ENCODE data around the gene CDK5. TPM values are rescaled to one million over a fixed set of nuclear protein-coding genes. Genes with fewer than 3 reads are reported as not detected.

Gene CDK5
- total RNA-seq, 4 donors from 2014 or later = 3.8 to 12.9 (median 8.6) TPM

DNA sequence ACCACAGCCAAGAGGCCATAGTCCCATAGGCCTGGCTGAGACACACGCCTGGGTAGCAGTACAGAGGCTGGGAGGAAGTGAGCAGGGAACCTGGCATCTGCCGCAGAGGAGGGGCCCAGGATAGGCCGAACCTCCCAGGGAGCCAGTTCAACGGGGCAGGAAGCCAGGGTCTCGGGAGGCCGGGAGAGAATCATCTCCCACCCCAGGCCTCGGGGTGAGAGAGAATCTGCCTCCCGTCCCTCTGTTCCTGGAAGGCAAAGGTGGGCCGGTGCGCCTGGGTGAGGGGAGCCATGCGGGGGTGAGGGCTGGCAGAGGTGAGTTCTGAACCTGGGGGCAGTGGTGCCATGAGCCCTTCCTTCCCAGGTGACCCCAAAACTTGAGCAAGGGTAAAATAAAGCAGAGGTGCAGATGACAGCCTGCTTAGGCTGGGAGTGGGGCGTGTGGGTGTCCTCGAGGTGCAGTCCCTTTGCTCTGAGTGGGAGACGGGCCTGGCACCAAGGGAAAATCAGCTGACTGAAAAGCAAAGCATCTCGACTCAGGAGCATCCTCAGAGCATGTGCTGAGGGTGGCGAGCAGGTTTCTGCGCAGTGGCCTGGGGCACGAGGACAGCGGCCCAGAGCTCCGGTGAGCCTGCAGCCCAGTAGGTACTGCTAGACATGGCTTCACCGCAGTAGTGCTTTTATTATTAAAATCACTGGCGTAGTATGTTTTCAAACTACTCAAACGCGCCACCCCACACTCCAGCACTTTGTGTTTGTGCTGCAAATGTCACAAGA is 44.1 kb upstream of the CDK5 start:
- no peaks in the 10 kb centered on the region for H3K36me3 ChIP-seq
- intact Hi-C loops (cut with DNase I) = loop anchor here (10.0 kb wide), 1 partner anchor 207 kb away; no protein-coding TSS in a partner anchor
- no peak overlapping the region for H3K27ac ChIP-seq
- no peak for DNase-seq
- peaks cover 0 to 40% (median 0%) of the 10 kb centered on the region in 3 donors for H3K4me1 ChIP-seq
- no peaks in the 10 kb centered on the region for H3K27me3 ChIP-seq
- no peak for TF ChIP-seq POLR2A (IDR thresholded peaks at IDR 0.05)
- TF ChIP-seq, protein P1, sequence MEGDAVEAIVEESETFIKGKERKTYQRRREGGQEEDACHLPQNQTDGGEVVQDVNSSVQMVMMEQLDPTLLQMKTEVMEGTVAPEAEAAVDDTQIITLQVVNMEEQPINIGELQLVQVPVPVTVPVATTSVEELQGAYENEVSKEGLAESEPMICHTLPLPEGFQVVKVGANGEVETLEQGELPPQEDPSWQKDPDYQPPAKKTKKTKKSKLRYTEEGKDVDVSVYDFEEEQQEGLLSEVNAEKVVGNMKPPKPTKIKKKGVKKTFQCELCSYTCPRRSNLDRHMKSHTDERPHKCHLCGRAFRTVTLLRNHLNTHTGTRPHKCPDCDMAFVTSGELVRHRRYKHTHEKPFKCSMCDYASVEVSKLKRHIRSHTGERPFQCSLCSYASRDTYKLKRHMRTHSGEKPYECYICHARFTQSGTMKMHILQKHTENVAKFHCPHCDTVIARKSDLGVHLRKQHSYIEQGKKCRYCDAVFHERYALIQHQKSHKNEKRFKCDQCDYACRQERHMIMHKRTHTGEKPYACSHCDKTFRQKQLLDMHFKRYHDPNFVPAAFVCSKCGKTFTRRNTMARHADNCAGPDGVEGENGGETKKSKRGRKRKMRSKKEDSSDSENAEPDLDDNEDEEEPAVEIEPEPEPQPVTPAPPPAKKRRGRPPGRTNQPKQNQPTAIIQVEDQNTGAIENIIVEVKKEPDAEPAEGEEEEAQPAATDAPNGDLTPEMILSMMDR (IDR thresholded peaks at IDR 0.05) = no peak
- 84 to 90% methylated on average over 15 to 21 of the region's 24 CpGs for WGBS, 2 donors
- no peaks in the 10 kb centered on the region for H3K9me3 ChIP-seq
- H3K4me3 ChIP-seq = no peak overlapping the region

DNA sequence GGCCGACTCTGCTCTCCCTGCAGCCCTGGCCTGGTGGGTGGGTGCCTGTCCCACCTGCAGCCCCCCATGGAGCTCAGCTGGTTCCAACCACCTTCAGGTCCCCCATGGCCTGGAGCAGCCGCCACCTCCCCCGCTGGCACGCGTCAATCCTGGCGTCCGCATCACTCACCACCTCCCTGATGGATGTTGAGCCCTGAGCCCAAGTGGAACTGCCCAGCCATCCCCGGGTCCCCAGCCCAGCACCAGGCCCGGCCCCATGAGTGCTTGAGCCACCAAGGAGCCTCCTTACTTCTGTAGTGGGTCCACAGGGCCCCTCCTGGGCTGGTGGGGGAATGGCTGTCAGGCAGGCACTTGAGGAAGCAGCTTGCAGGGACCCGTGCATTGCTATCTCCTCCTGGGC is 43.2 kb upstream of the CDK5 start:
- Histone ChIP-seq H3K4me1 (peaks cover 0 to 40% (median 0%) of the 10 kb centered on the region in 3 donors), H3K9me3 (no peaks in the 10 kb centered on the region), H3K27ac (no peak overlapping the region), H3K27me3 (no peaks in the 10 kb centered on the region), H3K4me3 (no peak overlapping the region), H3K36me3 (no peaks in the 10 kb centered on the region)
- DNase-seq = no peak
- TF ChIP-seq, protein P1 (IDR thresholded peaks at IDR 0.05) = no peak
- no peak for TF ChIP-seq POLR2A (IDR thresholded peaks at IDR 0.05)
- intact Hi-C loops (cut with DNase I) = loop anchor here (10.0 kb wide), 1 partner anchor 206 kb away; no protein-coding TSS in a partner anchor
- WGBS, 2 donors = 94 to 98% methylated on average over 7 of the region's 10 CpGs

DNA sequence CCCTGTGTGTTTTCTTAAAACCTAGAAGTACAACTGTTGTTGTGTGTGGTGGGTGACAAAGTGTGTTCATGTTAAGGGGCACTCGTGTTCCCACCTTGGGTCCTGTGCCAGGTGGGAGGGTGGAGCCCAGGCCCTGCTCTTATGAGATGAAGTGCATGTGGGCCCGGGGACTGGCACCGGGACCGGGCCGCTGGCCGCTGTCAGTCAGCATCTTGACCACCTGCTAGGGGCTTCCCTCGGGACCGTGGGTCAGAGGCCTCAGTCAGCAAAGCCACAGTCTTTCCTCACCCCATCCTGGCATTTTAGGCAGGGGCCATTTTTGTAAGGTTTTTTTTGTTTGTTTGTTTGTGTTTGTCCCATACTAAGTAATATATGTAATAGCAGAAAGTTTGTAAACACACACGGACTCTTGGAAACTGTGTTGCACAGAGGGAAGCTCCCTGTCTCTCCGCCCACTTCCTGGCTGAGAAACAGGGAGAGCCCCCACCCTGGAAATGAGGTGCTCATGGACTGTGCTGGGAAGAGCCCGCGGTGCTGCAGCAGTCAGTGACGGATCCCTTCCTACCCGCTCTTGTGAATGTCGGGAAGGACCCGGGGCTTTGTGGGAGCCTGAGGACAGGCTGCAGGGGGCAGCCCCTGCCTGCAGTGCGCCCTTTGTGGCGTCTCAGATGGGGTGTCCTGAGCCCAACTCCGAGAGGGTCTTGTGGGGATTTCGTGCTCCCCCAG is 42.0 kb upstream of the CDK5 start:
- no peak for DNase-seq
- no peaks in the 10 kb centered on the region for H3K27me3 ChIP-seq
- intact Hi-C loops (cut with DNase I) = loop anchor here (10.0 kb wide), 1 partner anchor 205 kb away; no protein-coding TSS in a partner anchor
- 82% methylated on average over 7 of the region's 20 CpGs; no CpG with 5 or more reads in 1 of the 2 donors for WGBS, 2 donors
- no peak for TF ChIP-seq POLR2A (IDR thresholded peaks at IDR 0.05)
- TF ChIP-seq, protein P1 (IDR thresholded peaks at IDR 0.05) = no peak
- H3K4me1 ChIP-seq = peaks cover 0 to 41% (median 0%) of the 10 kb centered on the region in 3 donors
- no peak overlapping the region for H3K27ac ChIP-seq
- H3K4me3 ChIP-seq = no peak overlapping the region
- H3K36me3 ChIP-seq = no peaks in the 10 kb centered on the region
- no peaks in the 10 kb centered on the region for H3K9me3 ChIP-seq

DNA sequence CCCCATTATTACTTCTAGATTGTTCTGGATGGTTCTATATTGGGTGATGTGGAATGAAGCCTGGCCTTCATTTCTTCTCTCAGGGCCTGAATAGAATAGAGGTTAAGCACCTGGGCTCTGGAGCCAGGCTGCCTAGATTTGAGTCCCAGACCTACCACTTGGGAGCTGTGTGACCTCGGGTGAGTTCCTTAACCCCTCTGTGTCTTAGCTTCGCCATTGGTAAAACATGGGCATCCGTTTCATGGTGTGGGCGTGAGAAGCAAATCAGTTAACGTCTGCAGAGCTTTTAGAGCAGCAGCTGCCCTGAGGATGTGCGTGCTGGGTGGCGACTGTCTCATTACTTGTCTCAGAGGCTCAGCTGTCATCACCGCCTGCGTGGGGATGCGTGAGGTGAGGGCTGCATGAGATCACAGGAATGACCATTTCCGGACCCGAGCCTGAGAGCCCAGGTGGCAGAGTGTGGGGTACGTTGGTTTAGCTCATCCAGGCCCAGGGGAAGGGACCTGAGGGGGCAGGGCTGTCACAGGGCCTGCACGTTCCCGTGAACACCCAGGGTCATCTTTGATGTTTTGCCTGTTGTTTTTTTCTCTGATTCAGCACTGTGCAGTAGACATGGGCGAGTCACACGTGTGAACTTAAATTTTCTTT is 38.3 kb upstream of the CDK5 start:
- WGBS, 2 donors = 72 to 79% methylated on average over 7 to 15 of the region's 17 CpGs
- H3K27ac ChIP-seq = no peak overlapping the region
- no peaks in the 10 kb centered on the region for H3K9me3 ChIP-seq
- no peak overlapping the region for H3K4me3 ChIP-seq
- TF ChIP-seq, protein P1 (IDR thresholded peaks at IDR 0.05) = no peak
- no peak for TF ChIP-seq POLR2A (IDR thresholded peaks at IDR 0.05)
- H3K27me3 ChIP-seq = no peaks in the 10 kb centered on the region
- H3K36me3 ChIP-seq = peaks cover 0 to 7% (median 0%) of the 10 kb centered on the region in 3 donors
- DNase-seq = no peak
- H3K4me1 ChIP-seq = peaks cover 0 to 42% (median 6%) of the 10 kb centered on the region in 3 donors
- intact Hi-C loops (cut with DNase I) = no loop called here

Measured in esophagus squamous epithelium (tissue), 5 donors.